Chondrocyte (in vitro differentiated cells): Measurements from ENCODE around the gene TNFRSF4. TPM values are rescaled to one million over a fixed set of nuclear protein-coding genes. Genes with fewer than 3 reads are reported as not detected.

Source experiments
- DNase-seq: peaks from one replicate; pipeline ENCODE4 v3.0.0; 2021; ENCODE audit warnings: mixed read lengths, low spot score
- H3K27ac Mint-ChIP-seq: one replicate; pipeline ENCODE4 v1.8.0; 2021; ENCODE audit warnings: mild to moderate bottlenecking, moderate library complexity, mixed read lengths; ENCODE audit not compliant: unreplicated experiment
- H3K27me3 Mint-ChIP-seq: 2 replicates; pipeline ENCODE4 v1.8.0; 2021; ENCODE audit warnings: low read depth, mixed read lengths
- H3K36me3 Mint-ChIP-seq: 2 replicates; pipeline ENCODE4 v1.8.0; 2021; ENCODE audit warnings: low read depth, mixed read lengths
- H3K4me1 Mint-ChIP-seq: 2 replicates; pipeline ENCODE4 v1.8.0; 2021; ENCODE audit warnings: low read depth, mild to moderate bottlenecking, mixed read lengths
- H3K4me3 Mint-ChIP-seq: one replicate; pipeline ENCODE4 v1.8.0; 2021; ENCODE audit warnings: mild to moderate bottlenecking, moderate library complexity, mixed read lengths; ENCODE audit not compliant: unreplicated experiment
- H3K9me3 Mint-ChIP-seq: 2 replicates; pipeline ENCODE4 v1.8.0; 2021; ENCODE audit warnings: low read depth, mixed read lengths
- total RNA-seq: library from RNA; stranded (reverse); gene quantifications from 3 replicates; pipeline ENCODE4 v1.2.1, GENCODE V29; 2021
- TF ChIP-seq, protein P1 (sequence below): fragments of 200-600 bp; sonication (generic); IDR thresholded peaks from 2 replicates; pipeline ENCODE4 v1.5.0; 2021; ENCODE audit warnings: antibody characterized with exemption, mild to moderate bottlenecking, moderate library complexity

The TNFRSF4 gene
- total RNA-seq, 1 donor from 2014 or later: not detected

- H3K9me3 Mint-ChIP-seq: no peaks in the 10 kb centered on the region
- TF ChIP-seq, protein P1, sequence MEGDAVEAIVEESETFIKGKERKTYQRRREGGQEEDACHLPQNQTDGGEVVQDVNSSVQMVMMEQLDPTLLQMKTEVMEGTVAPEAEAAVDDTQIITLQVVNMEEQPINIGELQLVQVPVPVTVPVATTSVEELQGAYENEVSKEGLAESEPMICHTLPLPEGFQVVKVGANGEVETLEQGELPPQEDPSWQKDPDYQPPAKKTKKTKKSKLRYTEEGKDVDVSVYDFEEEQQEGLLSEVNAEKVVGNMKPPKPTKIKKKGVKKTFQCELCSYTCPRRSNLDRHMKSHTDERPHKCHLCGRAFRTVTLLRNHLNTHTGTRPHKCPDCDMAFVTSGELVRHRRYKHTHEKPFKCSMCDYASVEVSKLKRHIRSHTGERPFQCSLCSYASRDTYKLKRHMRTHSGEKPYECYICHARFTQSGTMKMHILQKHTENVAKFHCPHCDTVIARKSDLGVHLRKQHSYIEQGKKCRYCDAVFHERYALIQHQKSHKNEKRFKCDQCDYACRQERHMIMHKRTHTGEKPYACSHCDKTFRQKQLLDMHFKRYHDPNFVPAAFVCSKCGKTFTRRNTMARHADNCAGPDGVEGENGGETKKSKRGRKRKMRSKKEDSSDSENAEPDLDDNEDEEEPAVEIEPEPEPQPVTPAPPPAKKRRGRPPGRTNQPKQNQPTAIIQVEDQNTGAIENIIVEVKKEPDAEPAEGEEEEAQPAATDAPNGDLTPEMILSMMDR: no peak
- no peaks in the 10 kb centered on the region for H3K27me3 Mint-ChIP-seq
- no peak overlapping the region for H3K4me3 Mint-ChIP-seq
- H3K36me3 Mint-ChIP-seq: peaks cover 1% of the 10 kb centered on the region
- H3K27ac Mint-ChIP-seq: no peak overlapping the region
- DNase-seq: peak; percentile 91
- H3K4me1 Mint-ChIP-seq: peaks cover 3% of the 10 kb centered on the region
Measured at GRCh38 chr1:1247341-1247913, 33.5 kb upstream of the TNFRSF4 start.

- DNase-seq: no peak
- TF ChIP-seq, protein P1: no peak
Measured at GRCh38 chr1:1246577-1247340, 32.8 kb upstream of the TNFRSF4 start, which contains the start of gene C1QTNF12. Gene C1QTNF12, minus strand, starts transcription at chr1:1246722. Its CDS starts 32 bp downstream, at chr1:1246690.

GRCh38 chr1:1245817-1246576 lies 32.0 kb upstream of the TNFRSF4 start:
- Mint-ChIP-seq H3K36me3 (no peaks in the 10 kb centered on the region), H3K4me3 (no peak overlapping the region), H3K4me1 (peaks cover 1% of the 10 kb centered on the region), H3K9me3 (no peaks in the 10 kb centered on the region), H3K27ac (no peak overlapping the region), H3K27me3 (no peaks in the 10 kb centered on the region)
- no peak for DNase-seq
- TF ChIP-seq, protein P1: no peak

More at GRCh38 chr1:1246577-1247340, 32.8 kb upstream of the TNFRSF4 start, which contains the start of gene C1QTNF12:
- Mint-ChIP-seq H3K4me1 (peaks cover 3% of the 10 kb centered on the region), H3K4me3 (no peak within 1 kb of the TSS), H3K27me3 (no peaks in the 10 kb centered on the region), H3K36me3 (no peaks in the 10 kb centered on the region), H3K9me3 (no peaks in the 10 kb centered on the region), H3K27ac (no peak within 1 kb of the TSS)

DNA sequence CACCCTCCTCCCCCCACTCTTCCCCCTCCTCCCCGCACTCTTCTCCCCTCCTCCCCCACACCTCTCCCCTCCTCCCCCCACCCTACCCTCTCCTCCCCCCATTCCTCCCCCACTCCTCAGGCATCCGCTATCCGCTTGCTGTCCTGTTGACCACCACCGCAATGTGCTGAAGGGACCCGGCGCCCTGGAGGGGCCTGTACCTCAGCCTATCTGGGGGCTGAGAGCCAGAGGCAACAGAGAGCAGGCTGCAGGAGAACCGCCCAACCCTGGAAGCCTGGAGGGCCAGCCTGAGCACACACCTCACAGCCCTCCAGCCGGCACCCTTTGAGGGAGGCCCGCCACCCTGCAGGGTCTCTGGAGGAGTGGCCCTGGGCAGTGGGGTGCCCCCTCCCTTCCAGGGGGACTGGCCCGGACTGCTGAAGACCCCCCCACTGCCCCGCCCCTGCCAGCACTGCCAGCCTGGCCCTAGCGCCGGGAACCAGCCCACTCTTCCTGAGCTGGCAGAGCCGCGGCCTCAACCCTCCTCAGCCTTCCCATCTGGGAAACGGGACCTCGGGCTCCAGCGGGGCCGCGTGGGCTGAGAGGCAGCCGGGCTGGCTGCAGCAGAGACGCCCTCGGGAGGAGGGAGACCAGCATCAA lies 31.3 kb upstream of the TNFRSF4 start:
- Mint-ChIP-seq H3K36me3 (no peaks in the 10 kb centered on the region), H3K27ac (no peak overlapping the region), H3K4me3 (no peak overlapping the region), H3K4me1 (no peaks in the 10 kb centered on the region), H3K27me3 (no peaks in the 10 kb centered on the region), H3K9me3 (no peaks in the 10 kb centered on the region)
- DNase-seq: peak; percentile 91
- TF ChIP-seq, protein P1: no peak
